ENCODE data around the gene IGFBP5.

The IGFBP5 gene

GRCh38 chr2:216713691-216714336 is 18.5 kb upstream of the IGFBP5 start:
- peak; percentile 87 for DNase-seq

- no peak for DNase-seq
These were observed 16.0 kb upstream of the IGFBP5 start for GRCh38 chr2:216711348-216711747.

- no peak for DNase-seq
These were observed 15.4 kb upstream of the IGFBP5 start for GRCh38 chr2:216710551-216711301.

- DNase-seq: no peak
These were observed 7.4 kb upstream of the IGFBP5 start for GRCh38 chr2:216702756-216703155.

- DNase-seq: no peak
These were observed 6.2 kb upstream of the IGFBP5 start for GRCh38 chr2:216701544-216701943.

- no peak for DNase-seq
These were observed 5.4 kb upstream of the IGFBP5 start for GRCh38 chr2:216700781-216701180.

GRCh38 chr2:216700088-216700567 is 4.8 kb upstream of the IGFBP5 start:
- no peak for DNase-seq

GRCh38 chr2:216698895-216699294 is 3.5 kb upstream of the IGFBP5 start:
- DNase-seq: peak; percentile 29

GRCh38 chr2:216698293-216698692 is 2.9 kb upstream of the IGFBP5 start:
- peak; percentile 18 for DNase-seq

- DNase-seq: peak; percentile 39
These were observed 1.6 kb upstream of the IGFBP5 start for GRCh38 chr2:216696751-216697560.

GRCh38 chr2:216696321-216696720 is 972 bp upstream of the IGFBP5 start:
- DNase-seq: no peak

GRCh38 chr2:216694826-216695217 is 527 bp downstream of the IGFBP5 start:
- DNase-seq: no peak

- DNase-seq: no peak
These were observed 1.1 kb downstream of the IGFBP5 start for GRCh38 chr2:216694082-216694825.

GRCh38 chr2:216693414-216694080 is 1.8 kb downstream of the IGFBP5 start:
- DNase-seq: no peak

GRCh38 chr2:216692636-216693413 is 2.5 kb downstream of the IGFBP5 start:
- peak; percentile 43 for DNase-seq

GRCh38 chr2:216690853-216691741 is 4.3 kb downstream of the IGFBP5 start:
- DNase-seq: peak; percentile 73

- DNase-seq: no peak
These were observed 4.9 kb downstream of the IGFBP5 start for GRCh38 chr2:216690456-216690852.

GRCh38 chr2:216689397-216689796 is 6.0 kb downstream of the IGFBP5 start:
- no peak for DNase-seq

- no peak for DNase-seq
These were observed 6.5 kb downstream of the IGFBP5 start for GRCh38 chr2:216688731-216689340.

- DNase-seq: no peak
These were observed 7.7 kb downstream of the IGFBP5 start for GRCh38 chr2:216687646-216688045.
